ENCODE results near the gene DGKZ.

DGKZ gene

GRCh38 chr11:46332093-46332567 lies 15.1 kb upstream of the DGKZ start:
- Histone ChIP-seq H3K4me3 (ENCODE audit: low read depth, low read length) (no peak overlapping the region), H3K9me3 (no peaks in the 10 kb centered on the region), H3K36me3 (no peaks in the 10 kb centered on the region), H3K27me3 (peaks cover 25% of the 10 kb centered on the region), H3K4me1 (no peaks in the 10 kb centered on the region)
- DNase-seq, result no peak
- no peak for TF ChIP-seq CTCF (IDR thresholded peaks at IDR 0.05; ENCODE audit: low read depth, low read length)

- Histone ChIP-seq H3K9me3 (no peaks in the 10 kb centered on the region), H3K4me1 (no peaks in the 10 kb centered on the region), H3K4me3 (ENCODE audit: low read depth, low read length) (peak overlapping the region; percentile 28; the same call in 1 of the 2 replicates), H3K27me3 (peaks cover 25% of the 10 kb centered on the region), H3K36me3 (no peaks in the 10 kb centered on the region)
- no peak for TF ChIP-seq CTCF (IDR thresholded peaks at IDR 0.05; ENCODE audit: low read depth, low read length)
- DNase-seq, result no peak
These were observed 14.5 kb upstream of the DGKZ start for GRCh38 chr11:46332568-46333393.

GRCh38 chr11:46333394-46333947 lies 13.8 kb upstream of the DGKZ start:
- Histone ChIP-seq H3K9me3 (no peaks in the 10 kb centered on the region), H3K36me3 (no peaks in the 10 kb centered on the region), H3K27me3 (peaks cover 25% of the 10 kb centered on the region), H3K4me3 (ENCODE audit: low read depth, low read length) (no peak overlapping the region), H3K4me1 (no peaks in the 10 kb centered on the region)
- no peak for TF ChIP-seq CTCF (IDR thresholded peaks at IDR 0.05; ENCODE audit: low read depth, low read length)
- no peak for DNase-seq

- H3K36me3 ChIP-seq, result no peaks in the 10 kb centered on the region
- no peaks in the 10 kb centered on the region for H3K4me1 ChIP-seq
- H3K4me3 ChIP-seq (ENCODE audit: low read depth, low read length), result no peak overlapping the region
- no peaks in the 10 kb centered on the region for H3K9me3 ChIP-seq
- no peak for TF ChIP-seq CTCF (IDR thresholded peaks at IDR 0.05; ENCODE audit: low read depth, low read length)
- peaks cover 25% of the 10 kb centered on the region for H3K27me3 ChIP-seq
- no peak for DNase-seq
These were observed 13.1 kb upstream of the DGKZ start for GRCh38 chr11:46334211-46334610.

- Histone ChIP-seq H3K36me3 (no peaks in the 10 kb centered on the region), H3K9me3 (no peaks in the 10 kb centered on the region), H3K4me3 (ENCODE audit: low read depth, low read length) (no peak overlapping the region), H3K27me3 (peaks cover 25% of the 10 kb centered on the region), H3K4me1 (no peaks in the 10 kb centered on the region)
- no peak for DNase-seq
- TF ChIP-seq CTCF (IDR thresholded peaks at IDR 0.05; ENCODE audit: low read depth, low read length), result no peak
These were observed 12.0 kb upstream of the DGKZ start for GRCh38 chr11:46335271-46335670.
